Right atrium auricular region (tissue), 2 donors: Measurements from ENCODE around the gene DNAJC19. TPM values are rescaled to one million over a fixed set of nuclear protein-coding genes. Genes with fewer than 3 reads are reported as not detected.
"Not testable (repeated sequence)": the region's sequence is repeated elsewhere in the genome, so short reads cannot be mapped to it uniquely, and the experiment has no call there.

ENCODE experiments used
- DNase-seq: peaks from one replicate; pipeline ENCODE4 v3.0.0-alpha.2; 2019; ENCODE audit warnings: low spot score
- H3K27ac ChIP-seq, 2 donors: fragments of 200-600 bp; sonication (generic); 1 replicate in 1 of 2; 2 replicates in 1 of 2; pipeline ENCODE4 v1.5.1; 2016 to 2019
- H3K27me3 ChIP-seq, 2 donors: fragments of 200-600 bp; sonication (generic); one replicate each; pipeline versions ENCODE4 v1.5.1 to v1.6.0; 2017 to 2019
- H3K36me3 ChIP-seq: fragments of 200-600 bp; sonication (generic); one replicate; pipeline ENCODE4 v1.5.1; 2016
- H3K4me1 ChIP-seq, 2 donors: fragments of 200-600 bp; sonication (generic); one replicate each; pipeline versions ENCODE4 v1.5.1 to v1.6.0; 2017 to 2019
- H3K4me3 ChIP-seq, 2 donors: fragments of 200-600 bp; sonication (generic); 1 replicate in 1 of 2; 2 replicates in 1 of 2; pipeline ENCODE4 v1.5.1; 2017 to 2019; ENCODE audit warnings: mild to moderate bottlenecking in 1 of 2, moderate library complexity in 1 of 2
- H3K9me3 ChIP-seq, 2 donors: fragments of 200-600 bp; sonication (generic); one replicate each; pipeline ENCODE4 v1.5.1; 2019
- total RNA-seq, 2 donors: library from RNA; depleted of rRNA; stranded (reverse); fragments of >200 nt; gene quantifications; one replicate each; pipeline ENCODE4 v1.1.0, GENCODE V29; 2016
- TF ChIP-seq, protein P1 (sequence below), 2 donors: fragments of 200-600 bp; sonication (generic); IDR thresholded peaks; one replicate each; pipeline ENCODE4 v1.5.1; 2019; ENCODE audit warnings: antibody characterized with exemption in 2 of 2

DNAJC19 gene
- total RNA-seq, 2 donors from 2014 or later: 42.7 to 58.9 TPM

DNA sequence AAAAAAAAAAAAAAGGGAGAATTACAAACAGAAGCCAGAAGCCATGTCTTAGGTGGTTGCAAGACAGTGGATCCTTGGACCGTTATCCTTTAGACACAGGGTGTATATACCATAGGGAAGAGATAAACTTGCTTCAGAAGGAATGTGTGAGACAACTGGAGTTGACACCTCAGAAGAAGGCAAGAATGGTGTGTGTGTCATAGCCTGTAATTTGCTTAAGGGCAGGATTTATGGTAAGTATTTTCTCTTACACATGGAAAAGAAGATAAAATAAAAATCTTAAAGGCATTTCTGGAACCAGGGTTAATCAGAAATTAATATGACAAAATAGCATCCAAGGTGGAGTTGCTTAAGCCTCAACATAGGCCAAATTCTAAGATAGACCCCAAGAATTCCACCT, 19.3 kb upstream of the DNAJC19 start:
- TF ChIP-seq, protein P1, sequence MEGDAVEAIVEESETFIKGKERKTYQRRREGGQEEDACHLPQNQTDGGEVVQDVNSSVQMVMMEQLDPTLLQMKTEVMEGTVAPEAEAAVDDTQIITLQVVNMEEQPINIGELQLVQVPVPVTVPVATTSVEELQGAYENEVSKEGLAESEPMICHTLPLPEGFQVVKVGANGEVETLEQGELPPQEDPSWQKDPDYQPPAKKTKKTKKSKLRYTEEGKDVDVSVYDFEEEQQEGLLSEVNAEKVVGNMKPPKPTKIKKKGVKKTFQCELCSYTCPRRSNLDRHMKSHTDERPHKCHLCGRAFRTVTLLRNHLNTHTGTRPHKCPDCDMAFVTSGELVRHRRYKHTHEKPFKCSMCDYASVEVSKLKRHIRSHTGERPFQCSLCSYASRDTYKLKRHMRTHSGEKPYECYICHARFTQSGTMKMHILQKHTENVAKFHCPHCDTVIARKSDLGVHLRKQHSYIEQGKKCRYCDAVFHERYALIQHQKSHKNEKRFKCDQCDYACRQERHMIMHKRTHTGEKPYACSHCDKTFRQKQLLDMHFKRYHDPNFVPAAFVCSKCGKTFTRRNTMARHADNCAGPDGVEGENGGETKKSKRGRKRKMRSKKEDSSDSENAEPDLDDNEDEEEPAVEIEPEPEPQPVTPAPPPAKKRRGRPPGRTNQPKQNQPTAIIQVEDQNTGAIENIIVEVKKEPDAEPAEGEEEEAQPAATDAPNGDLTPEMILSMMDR (IDR thresholded peaks at IDR 0.05): no peak
- no peaks in the 10 kb centered on the region for H3K9me3 ChIP-seq
- H3K36me3 ChIP-seq: no peaks in the 10 kb centered on the region
- H3K27ac ChIP-seq: no peak overlapping the region
- H3K4me1 ChIP-seq: no peaks in the 10 kb centered on the region
- no peaks in the 10 kb centered on the region for H3K27me3 ChIP-seq
- no peak for DNase-seq
- no peak overlapping the region for H3K4me3 ChIP-seq

DNA sequence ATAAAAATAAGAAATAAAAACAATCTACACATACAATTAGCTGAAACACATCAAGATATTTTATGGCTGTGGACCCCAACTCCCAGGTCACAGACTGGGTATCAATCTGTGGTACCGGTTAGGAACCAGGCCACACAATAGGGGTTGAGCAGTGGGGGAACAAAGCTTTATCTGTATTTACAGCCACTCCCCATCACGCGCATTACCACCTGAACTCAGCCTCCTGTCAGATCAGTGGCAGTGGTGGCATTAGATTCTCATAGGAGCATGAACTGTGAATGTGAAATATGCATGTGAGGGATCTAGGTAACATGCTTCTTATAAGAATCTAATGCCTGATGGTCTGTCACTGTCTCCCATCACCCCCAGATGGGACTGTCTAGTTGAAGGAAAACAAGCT, 17.7 kb upstream of the DNAJC19 start:
- H3K27me3 ChIP-seq: no peaks in the 10 kb centered on the region
- H3K4me1 ChIP-seq: no peaks in the 10 kb centered on the region
- H3K4me3 ChIP-seq: no peak overlapping the region
- no peaks in the 10 kb centered on the region for H3K9me3 ChIP-seq
- DNase-seq: no peak
- no peaks in the 10 kb centered on the region for H3K36me3 ChIP-seq
- TF ChIP-seq, protein P1 (IDR thresholded peaks at IDR 0.05): no peak
- H3K27ac ChIP-seq: no peak overlapping the region

DNA sequence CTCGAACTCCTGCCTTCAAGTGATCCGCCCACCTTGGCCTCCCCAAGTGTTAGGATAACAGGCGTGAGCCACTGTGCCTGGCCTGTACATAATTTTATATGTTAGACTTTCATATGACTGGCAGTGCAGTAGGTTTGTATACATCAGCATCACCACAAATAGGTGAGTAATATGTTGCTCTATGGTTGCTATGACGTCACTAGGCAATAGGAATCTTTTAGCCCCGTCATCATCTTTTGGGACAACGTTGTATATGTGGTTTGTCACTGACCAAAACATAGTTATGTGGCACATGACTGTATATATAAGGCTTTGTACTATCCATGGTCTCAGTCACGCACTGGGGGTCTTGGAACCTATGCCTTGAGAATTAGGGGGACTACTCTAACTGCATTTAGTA, 17.0 kb upstream of the DNAJC19 start:
- Histone ChIP-seq H3K27ac (no peak overlapping the region), H3K27me3 (no peaks in the 10 kb centered on the region), H3K4me3 (no peak overlapping the region), H3K36me3 (no peaks in the 10 kb centered on the region), H3K4me1 (no peaks in the 10 kb centered on the region), H3K9me3 (no peaks in the 10 kb centered on the region)
- TF ChIP-seq, protein P1 (IDR thresholded peaks at IDR 0.05): no peak
- DNase-seq: no peak

DNA sequence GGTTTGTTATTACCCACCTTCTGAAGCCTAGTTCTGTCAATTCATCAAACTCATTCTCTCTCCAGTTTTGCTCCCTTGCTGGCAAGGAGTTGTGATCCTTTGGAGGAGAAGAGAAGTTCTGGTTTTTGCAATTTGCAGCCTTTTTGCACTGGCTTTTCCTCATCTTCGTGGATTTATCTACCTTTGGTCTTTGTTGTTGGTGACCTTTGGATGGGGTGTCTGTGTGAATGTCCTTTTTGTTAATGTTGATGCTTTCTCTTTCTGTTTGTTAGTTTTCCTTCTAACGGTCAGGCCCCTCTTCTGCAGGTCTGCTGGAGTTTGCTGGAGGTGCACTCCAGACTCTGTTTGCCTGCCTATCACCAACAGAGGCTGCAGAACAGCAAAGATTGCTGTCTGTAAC, 13.9 kb upstream of the DNAJC19 start:
- not testable (repeated sequence) for H3K9me3 ChIP-seq, H3K4me3 ChIP-seq, H3K27me3 ChIP-seq, H3K27ac ChIP-seq, DNase-seq, H3K36me3 ChIP-seq, H3K4me1 ChIP-seq

DNA sequence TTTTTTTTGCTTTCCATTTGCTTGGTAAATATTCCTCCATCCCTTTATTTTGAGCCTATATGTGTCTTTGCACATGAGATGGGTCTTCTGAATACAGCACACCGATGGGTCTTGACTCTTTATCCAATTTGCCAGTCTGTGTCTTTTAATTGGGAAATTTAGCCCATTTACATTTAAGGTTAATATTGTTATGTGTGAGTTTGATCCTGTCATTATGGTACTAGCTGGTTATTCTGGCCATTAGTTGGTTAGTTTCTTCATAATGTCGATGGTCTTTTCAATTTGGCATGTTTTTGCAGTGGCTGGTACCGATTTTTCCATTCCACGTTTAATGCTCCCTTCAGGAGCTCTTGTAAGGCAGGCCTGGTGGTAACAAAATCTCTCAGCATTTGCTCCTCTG, 12.8 kb upstream of the DNAJC19 start:
- H3K27ac ChIP-seq, H3K4me1 ChIP-seq, H3K27me3 ChIP-seq, DNase-seq, H3K36me3 ChIP-seq, H3K4me3 ChIP-seq, H3K9me3 ChIP-seq: not testable (repeated sequence)

DNA sequence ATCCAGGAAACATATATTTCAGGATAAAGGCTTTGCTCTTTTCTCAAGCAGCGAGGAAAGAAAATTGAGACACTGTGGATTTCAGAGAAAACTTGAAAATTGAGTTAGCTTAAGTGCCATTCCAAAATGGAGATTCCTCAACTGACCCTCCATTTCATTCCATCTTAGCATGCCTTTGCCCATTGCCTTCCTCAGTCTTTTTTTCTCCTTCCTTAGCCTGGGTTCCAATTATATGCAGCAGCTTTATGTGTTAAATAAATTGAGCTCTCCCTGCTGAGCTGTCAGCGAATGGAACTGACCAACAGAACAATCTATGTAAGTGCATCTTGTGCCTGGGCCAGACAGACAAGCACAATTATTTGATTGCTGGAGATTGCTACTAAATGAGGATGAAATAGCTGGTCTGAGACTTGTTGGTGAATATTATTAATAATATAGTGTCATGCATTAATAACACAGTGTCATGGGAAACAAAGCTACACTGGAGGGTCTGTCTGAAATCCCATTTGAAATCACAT, 6.9 kb upstream of the DNAJC19 start:
- H3K36me3 ChIP-seq: no peaks in the 10 kb centered on the region
- no peak for DNase-seq
- TF ChIP-seq, protein P1 (IDR thresholded peaks at IDR 0.05): no peak
- no peaks in the 10 kb centered on the region for H3K9me3 ChIP-seq
- H3K27ac ChIP-seq: no peak overlapping the region
- H3K27me3 ChIP-seq: no peaks in the 10 kb centered on the region
- no peak overlapping the region for H3K4me3 ChIP-seq
- H3K4me1 ChIP-seq: no peaks in the 10 kb centered on the region

DNA sequence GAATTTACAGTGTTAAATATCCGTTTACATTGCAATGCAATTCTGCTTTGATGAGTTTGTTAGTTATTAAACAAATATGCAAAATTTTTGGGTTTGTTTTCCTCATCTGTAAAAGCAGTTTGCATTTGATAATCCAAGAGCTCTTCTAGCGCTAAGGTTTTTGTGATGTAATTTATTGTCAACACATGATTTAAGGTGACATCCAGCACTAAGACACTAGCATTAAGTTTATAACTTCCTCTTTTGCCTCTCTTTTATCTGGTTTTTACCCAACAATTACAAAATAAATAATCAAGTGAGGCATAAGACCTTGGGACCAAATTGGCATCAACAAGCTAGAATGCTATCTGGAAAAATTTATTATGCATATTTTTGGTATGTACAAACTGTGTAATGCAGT, 969 bp upstream of the DNAJC19 start:
- Histone ChIP-seq H3K4me1 (peaks cover 0 to 17% of the 10 kb centered on the region in 2 donors), H3K36me3 (peaks cover 10% of the 10 kb centered on the region), H3K27me3 (no peaks in the 10 kb centered on the region), H3K4me3 (peak overlapping the region; percentile 88 to 90), H3K27ac (peak overlapping the region; percentile 89 to 91), H3K9me3 (no peaks in the 10 kb centered on the region)
- TF ChIP-seq, protein P1 (IDR thresholded peaks at IDR 0.05): no peak
- DNase-seq: no peak
